Cerebellar cortex (tissue), 1 donor: Measurements from ENCODE around the gene MRPL41.
A peak's percentile ranks its signal among the peaks of the same experiment; 100 is the strongest.
"Not testable (repeated sequence)": the region's sequence is repeated elsewhere in the genome, so short reads cannot be mapped to it uniquely, and the experiment has no call there.

Experiments
- DNase-seq: peaks from one replicate; pipeline ENCODE4 v3.0.0-alpha.2; 2015; ENCODE audit warnings: low spot score

The MRPL41 gene

DNA sequence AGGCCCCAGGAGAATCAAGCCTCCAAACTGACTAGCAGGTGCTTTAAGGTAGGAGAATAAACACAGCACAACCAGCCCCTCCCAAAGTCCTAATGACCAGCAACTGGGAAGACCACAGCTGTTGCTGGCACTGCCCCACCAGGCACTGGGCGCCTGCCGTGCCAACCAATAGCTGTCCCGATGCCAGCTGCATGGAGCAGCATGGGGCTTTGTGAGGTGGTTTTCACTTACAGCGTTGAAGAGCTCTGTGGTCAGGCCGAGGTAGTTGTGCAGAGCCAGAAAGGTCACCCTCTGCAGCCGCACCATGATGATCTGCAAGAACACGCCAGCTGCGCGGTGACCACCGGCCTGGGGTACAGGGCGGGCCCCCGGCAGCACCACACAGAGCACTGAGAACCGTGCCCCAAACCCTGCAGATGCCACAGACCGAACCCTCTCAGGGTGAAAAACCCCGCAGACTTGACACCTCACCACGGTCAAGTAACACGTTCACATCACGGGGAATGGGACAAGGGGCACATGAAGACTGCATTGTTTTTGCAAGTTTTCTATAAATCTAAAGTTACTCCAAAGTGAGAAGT is 30.2 kb upstream of the MRPL41 start:
- DNase-seq, result no peak

DNA sequence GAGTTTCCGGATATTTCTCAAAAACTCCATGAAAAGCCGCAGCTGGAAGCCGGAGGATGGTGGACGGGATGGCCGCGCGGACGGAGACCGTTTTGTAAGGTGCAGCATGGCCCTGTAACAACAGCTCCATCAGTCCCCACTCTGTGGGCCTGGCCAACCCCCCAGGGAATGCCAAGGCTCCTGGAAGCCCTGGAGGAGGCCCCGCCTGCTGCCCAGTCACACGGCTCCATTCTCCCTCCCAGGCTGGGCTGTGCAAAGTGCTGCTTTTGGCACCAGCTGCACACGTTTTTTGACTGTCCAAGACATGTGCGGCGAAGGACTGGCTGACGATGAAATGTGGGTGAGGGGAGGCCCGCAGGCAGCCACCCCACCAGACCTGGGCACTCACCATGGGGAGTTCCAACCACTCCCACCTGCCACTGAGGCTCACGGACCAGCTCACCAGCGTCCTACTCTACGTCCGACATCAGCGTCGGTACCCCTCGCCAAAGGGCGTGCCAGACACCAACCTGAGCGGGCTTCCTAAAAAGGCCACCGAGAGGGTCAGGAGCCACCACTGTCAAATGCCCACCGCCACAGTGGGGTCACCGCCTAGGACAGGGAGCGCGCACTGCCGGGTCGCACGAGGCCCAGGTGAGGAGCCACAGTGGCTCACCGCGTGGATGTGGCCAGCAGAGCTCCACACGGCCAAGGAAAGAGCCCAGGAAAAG is 28.8 kb upstream of the MRPL41 start:
- DNase-seq, result no peak

DNA sequence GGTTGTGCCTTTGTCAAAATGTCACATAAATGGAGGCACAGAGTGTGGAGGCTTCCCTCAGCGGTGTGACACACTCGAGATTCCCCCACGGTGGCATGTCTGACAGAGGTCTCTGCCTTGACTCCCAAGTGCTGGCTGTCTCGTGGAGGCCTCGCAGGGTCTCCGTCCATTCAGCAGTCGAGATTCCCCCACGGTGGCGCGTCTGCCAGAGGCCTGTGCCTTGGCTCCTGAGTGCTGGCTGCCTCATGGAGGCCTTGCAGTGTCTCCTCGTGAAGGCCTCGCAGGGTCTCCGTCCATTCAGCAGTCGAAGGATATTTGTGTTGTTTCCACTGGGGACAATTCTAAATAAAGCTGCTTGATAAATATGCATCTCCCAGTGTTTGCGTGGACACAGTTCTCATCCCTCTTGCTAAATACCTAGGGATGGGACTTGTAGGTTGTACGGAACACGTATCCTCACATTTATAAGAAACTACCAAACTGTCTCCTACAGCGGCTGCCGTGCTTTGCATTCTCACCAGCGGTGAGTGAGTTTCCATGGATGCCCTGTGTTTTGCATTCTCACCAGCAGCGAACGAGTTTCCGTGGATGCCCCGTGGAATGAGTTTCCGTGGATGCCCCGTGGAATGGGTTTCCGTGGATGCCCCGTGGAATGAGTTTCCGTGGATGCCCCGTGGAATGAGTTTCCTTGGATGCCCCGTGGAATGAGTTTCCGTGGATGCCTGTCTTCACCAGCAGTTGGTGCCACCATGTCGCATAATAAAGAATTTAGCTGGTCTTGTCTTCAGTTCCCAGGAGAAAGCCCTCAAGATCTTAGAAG is 27.3 kb upstream of the MRPL41 start:
- no peak for DNase-seq

GRCh38 chr9:137524981-137525317 is 26.7 kb upstream of the MRPL41 start:
- no peak for DNase-seq

DNA sequence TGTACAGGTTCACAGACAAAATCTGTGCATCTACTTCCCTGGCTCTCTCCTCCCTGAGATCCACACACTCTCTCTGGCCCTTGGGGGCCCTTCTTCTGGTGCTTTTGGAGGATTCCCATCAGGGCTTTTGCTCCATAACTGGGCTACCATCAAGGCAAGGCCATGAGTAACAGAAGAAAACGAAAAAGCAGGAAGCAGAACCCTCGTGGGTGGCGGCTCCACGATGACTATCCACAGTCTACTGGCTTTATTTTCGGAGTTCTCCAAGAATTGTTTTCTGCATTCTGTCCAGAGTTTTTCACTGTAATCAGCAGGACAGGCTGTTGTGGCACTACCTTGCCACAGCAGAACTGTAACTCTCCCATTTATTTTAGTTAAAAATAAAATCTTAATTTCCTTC is 21.3 kb upstream of the MRPL41 start:
- no peak for DNase-seq

GRCh38 chr9:137531099-137531765 is 20.4 kb upstream of the MRPL41 start:
- DNase-seq, result no peak

- DNase-seq, result not testable (repeated sequence)
These were observed 18.7 kb upstream of the MRPL41 start for GRCh38 chr9:137532891-137533468.

- DNase-seq, result peak; percentile 60
These were observed 17.2 kb upstream of the MRPL41 start for GRCh38 chr9:137534256-137535119.

- no peak for DNase-seq
These were observed 16.6 kb upstream of the MRPL41 start for GRCh38 chr9:137535120-137535428.

DNA sequence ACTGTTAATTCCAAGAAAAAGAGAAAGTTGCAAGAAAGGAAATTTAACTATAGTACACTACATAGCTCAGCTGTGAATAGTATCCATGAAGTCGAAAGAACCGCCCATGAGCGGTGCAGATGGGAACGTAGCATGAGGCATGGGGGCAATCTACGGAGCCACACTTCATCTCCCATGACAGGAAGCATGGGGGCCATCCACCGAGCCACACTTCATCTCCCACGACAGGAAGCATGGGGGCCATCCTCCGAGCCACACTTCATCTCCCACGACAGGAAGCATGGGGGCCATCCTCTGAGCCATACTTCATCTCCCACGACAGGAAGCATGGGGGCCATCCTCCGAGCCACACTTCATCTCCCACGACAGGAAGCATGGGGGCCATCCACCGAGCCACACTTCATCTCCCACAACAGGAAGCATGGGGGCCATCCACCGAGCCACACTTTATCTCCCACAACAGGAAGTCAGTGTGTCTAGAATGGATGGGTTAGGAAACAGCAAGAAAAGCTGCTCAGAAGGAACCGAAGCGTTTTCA is 15.0 kb upstream of the MRPL41 start:
- not testable (repeated sequence) for DNase-seq

GRCh38 chr9:137538058-137538457 is 13.6 kb upstream of the MRPL41 start:
- no peak for DNase-seq

GRCh38 chr9:137540536-137540935 is 11.1 kb upstream of the MRPL41 start:
- DNase-seq, result no peak

DNA sequence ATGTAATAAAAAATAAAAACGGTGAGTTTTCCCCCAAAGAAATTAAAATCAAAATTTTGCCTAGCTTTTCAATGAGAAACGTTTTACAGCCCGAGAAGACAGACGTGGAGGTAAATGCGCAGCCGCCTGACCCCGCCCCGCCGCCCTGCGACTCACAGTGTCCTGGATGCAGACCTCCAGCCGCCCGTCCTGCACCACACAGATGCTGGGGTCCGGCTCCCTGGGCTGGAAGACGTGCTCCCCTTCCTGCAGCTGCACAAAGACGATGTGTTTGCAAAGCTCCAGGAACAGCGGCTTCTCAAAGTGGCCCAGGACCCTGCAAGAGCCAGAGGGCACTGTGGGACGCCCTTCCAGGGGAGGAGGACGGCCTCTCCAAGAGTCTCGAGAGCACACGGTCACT is 9.2 kb upstream of the MRPL41 start:
- no peak for DNase-seq

GRCh38 chr9:137543237-137543963 is 8.3 kb upstream of the MRPL41 start:
- DNase-seq, result no peak

GRCh38 chr9:137544176-137544760 is 7.4 kb upstream of the MRPL41 start:
- no peak for DNase-seq

GRCh38 chr9:137545123-137545522 is 6.6 kb upstream of the MRPL41 start:
- no peak for DNase-seq

DNA sequence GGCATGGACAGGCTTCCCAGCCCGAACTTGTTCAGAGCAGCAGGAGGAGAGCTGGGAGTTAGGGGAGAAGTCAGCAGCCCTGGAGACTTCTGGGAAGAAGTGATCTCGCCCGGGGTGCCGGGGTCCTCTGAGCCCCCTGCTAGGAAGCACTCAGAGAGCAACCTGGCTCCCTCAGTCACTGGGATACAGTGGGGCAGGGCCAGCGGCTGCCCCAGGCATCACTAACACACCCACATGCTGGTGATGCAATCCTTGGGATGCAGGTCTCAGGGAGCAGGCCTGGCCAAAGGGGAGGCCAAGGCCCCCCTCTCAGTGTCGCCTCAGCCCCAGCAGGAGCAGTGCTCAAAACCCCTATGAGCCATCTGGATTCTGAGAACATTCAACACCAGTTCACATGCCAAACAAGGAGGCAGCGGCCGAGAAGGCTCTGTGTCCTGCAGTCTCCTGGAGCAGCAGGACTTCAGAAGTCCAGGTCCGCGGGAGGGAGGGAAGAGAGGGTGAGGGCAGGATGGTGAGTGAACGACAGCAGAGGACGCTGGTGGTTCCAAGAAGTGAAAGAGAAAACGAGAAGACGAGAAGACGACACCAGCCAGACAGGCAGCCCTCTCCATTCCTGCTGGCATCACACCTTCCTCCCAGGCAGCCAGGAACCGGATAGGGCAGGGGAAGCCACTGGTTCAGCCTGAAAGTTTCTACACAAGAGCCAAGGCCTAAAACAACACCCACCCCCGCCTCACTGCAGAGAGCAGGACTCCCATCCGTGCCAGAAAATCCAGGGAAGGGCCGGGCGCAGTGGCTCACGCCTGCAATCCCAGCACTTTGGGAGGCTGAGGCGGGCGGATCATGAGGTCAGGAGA is 3.8 kb upstream of the MRPL41 start:
- DNase-seq, result no peak

DNA sequence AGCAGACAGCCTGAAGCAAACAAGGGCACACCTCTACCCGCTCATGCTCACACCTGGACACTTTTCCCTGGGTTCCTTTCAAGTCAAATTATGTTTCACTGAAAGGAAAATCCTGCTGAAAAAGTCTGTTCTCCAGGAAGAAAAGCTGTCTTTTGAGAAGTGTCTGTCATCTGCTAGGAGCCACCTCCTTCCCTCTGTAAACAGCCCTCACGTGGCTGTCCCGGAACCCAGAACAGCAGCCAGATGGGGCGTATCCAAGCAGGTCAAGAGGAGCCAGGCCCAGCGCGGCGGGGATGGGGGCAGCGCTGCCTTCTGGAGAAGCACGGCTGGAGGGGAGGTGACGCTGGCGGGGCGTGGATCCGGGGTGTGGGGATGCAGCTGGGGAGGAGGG is 1.5 kb upstream of the MRPL41 start, which contains the start of gene PNPLA7:
Gene PNPLA7, minus strand, starts transcription at position 172 of the 391 bp plus-strand sequence. CDS start 205 bp downstream, outside the sequence.
- DNase-seq, result peak; percentile 90

DNA sequence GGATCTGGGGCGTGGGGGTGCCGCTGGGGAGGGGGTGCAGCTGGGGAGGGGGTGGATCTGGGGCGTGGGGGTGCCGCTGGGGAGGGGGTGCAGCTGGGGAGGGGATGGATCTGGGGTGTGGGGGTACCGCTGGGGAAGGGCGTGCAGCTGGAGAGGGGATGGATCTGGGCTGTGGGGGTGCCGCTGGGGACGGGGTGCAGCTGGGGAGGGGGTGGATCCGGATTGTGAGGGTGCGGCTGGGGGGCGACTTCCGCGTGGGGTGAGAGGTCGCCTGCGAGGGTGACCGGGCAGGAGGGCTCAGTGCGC is 768 bp upstream of the MRPL41 start:
- DNase-seq, result not testable (repeated sequence)
